Measurements from ENCODE around the gene SLC6A19. TPM values are rescaled to one million over a fixed set of nuclear protein-coding genes. Genes with fewer than 3 reads are reported as not detected.
A peak's percentile ranks its signal among the peaks of the same experiment; 100 is the strongest.

The SLC6A19 gene
- total RNA-seq, 1 experiment from 2014 or later, result not detected

DNA sequence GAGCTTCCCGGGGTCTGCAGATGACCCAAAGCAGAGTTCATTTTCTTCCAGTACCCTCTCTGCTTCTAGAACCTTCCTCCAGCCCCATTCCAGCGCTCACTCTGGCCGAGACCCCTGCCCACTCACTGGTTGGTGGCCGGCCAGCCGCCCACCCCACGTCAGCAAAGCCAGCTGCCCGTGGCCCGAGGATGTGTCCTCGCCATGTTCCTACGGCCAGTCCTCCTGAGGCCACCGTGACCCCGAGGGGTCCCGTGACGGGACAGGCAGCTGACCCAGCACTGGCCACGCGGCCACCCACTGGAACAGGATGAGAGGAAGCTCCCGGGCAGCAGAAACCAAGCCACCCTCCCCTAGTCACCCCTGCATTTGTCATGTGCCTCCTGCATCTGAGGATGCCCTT, 39.1 kb upstream of the SLC6A19 start:
- Histone ChIP-seq H3K4me1 (peaks cover 9% of the 10 kb centered on the region), H3K4me3 (no peak overlapping the region), H3K27me3 (no peaks in the 10 kb centered on the region), H3K36me3 (no peaks in the 10 kb centered on the region), H3K9me3 (replicated peaks) (no peaks in the 10 kb centered on the region), H3K27ac (no peak overlapping the region)
- DNase-seq, result no peak

DNA sequence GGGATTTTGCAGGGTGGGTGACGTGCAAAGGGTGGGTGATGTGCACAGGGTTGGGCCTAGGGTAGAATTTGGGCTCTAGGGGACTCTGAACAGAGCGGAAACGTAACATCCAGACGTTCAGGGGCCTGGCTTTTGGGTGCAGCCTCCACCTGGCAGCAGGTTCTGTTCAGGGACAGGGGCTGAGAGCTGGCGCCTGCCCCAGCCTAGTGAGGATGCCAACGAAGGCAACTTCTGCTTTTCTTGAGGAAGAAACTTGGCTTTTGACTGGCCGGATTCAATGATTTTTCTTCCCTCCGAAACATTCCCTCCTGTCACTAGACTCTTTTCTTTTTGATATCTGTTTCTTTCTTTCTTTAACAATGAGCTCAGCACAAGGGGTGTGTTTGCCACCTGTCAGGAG, 38.6 kb upstream of the SLC6A19 start:
- no peaks in the 10 kb centered on the region for H3K36me3 ChIP-seq
- H3K27ac ChIP-seq, result no peak overlapping the region
- H3K4me3 ChIP-seq, result no peak overlapping the region
- H3K4me1 ChIP-seq, result peaks cover 12% of the 10 kb centered on the region
- H3K27me3 ChIP-seq, result no peaks in the 10 kb centered on the region
- no peak for DNase-seq
- H3K9me3 ChIP-seq (replicated peaks), result no peaks in the 10 kb centered on the region

- DNase-seq, result no peak
- H3K4me1 ChIP-seq, result peaks cover 12% of the 10 kb centered on the region
- H3K27me3 ChIP-seq, result no peaks in the 10 kb centered on the region
- H3K9me3 ChIP-seq (replicated peaks), result no peaks in the 10 kb centered on the region
- H3K36me3 ChIP-seq, result no peaks in the 10 kb centered on the region
- H3K27ac ChIP-seq, result no peak overlapping the region
- no peak overlapping the region for H3K4me3 ChIP-seq
Observed at GRCh38 chr5:1163366-1163765, 38.0 kb upstream of the SLC6A19 start.

DNA sequence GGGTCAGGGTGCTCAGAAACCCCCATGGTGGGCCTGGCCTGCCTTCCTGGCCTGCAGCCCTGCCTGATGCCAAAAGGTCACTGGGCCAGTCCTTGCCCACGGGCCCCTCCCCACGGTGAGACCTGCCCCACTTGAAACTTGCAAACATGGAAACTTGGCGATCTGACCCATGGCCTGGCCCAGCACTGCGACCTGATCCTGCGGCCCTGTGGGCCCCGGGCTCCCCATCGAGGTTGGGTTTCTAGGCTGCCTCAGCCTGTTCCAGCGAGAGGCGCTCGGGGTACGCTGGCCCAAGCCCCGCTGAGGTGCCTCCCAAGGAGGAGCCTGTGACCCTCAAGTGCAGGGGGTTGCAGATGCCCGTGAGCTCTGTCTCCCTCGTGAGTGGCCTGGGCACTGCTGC, 37.5 kb upstream of the SLC6A19 start:
- Histone ChIP-seq H3K9me3 (replicated peaks) (no peaks in the 10 kb centered on the region), H3K27me3 (no peaks in the 10 kb centered on the region), H3K4me3 (no peak overlapping the region), H3K36me3 (no peaks in the 10 kb centered on the region), H3K27ac (no peak overlapping the region), H3K4me1 (peaks cover 12% of the 10 kb centered on the region)
- DNase-seq, result no peak

DNA sequence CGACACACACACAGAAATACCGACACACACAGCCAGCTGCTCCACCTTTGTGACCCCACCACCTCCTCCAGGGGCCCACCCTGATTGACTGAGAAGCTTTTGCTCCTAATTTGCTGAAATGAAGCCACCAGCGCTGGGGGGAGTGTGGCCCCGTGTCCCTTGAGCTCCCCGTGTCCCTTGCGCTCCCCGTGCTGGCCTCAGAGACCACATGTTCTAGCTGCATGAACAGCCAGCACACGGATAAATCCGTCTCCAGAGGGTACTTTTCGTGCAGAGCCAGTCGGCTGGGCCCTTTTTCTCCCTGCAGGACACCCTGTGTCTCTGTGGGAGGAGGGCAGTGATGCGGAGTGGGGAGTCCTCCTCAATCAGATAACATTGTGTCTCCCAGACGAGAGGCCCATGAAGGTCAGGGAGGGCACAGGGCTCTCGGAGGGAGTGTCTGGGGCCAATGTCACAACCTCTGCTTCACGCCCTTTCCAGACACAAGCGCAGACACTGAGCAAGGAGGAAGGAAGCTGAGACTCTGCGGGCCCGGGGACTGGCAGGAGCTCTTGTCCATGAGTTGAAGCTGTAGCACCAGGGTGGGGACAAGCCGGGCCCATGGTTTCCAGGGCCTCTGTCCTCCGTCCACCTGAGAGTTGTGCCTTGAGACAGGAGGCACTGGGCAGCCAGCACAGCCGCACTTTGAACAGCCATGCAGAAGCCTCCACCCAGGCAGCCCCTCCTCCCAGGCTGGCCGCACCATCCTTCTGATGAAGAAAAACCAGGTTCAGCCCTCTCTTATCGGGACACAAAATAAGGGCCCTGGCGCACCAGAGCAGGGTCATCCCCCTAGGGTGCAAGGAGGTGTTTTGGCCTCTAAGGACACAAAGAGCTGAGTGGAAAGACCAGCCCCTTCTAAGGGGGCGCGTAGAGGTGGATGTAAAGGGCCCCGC, 36.4 kb upstream of the SLC6A19 start:
- Histone ChIP-seq H3K9me3 (replicated peaks) (no peaks in the 10 kb centered on the region), H3K27me3 (no peaks in the 10 kb centered on the region), H3K27ac (no peak overlapping the region), H3K4me3 (no peak overlapping the region), H3K36me3 (no peaks in the 10 kb centered on the region), H3K4me1 (peaks cover 12% of the 10 kb centered on the region)
- DNase-seq, result no peak

DNA sequence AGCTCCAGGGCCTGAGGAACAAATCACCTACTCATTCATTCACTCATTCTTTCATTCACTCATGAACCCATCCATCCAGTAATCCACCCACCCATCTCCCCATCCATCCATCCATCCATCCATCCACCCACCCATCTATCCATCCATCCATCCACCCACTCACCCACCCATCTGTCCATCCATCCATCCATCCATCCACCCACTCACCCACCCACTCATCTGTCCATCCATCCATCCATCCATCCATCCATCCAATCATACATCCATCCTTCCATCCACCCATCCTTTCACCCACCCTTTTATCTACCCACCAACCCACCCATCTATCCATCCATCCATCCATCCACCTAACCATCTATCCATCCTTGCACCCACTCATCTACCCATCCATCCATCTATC, 35.5 kb upstream of the SLC6A19 start:
- H3K4me1 ChIP-seq, result peaks cover 12% of the 10 kb centered on the region
- no peak for DNase-seq
- H3K27me3 ChIP-seq, result no peaks in the 10 kb centered on the region
- H3K36me3 ChIP-seq, result no peaks in the 10 kb centered on the region
- H3K27ac ChIP-seq, result no peak overlapping the region
- H3K9me3 ChIP-seq (replicated peaks), result no peaks in the 10 kb centered on the region
- H3K4me3 ChIP-seq, result no peak overlapping the region

- DNase-seq, result no peak
Observed at GRCh38 chr5:1166370-1166769, 35.0 kb upstream of the SLC6A19 start.

GRCh38 chr5:1167361-1167727, 34.1 kb upstream of the SLC6A19 start:
- DNase-seq, result no peak
- H3K36me3 ChIP-seq, result no peaks in the 10 kb centered on the region

More at GRCh38 chr5:1166370-1166769, 35.0 kb upstream of the SLC6A19 start:
- H3K36me3 ChIP-seq, result no peaks in the 10 kb centered on the region
- no peak overlapping the region for H3K4me3 ChIP-seq
- H3K4me1 ChIP-seq, result peaks cover 11% of the 10 kb centered on the region
- H3K9me3 ChIP-seq (replicated peaks), result no peaks in the 10 kb centered on the region
- no peak overlapping the region for H3K27ac ChIP-seq
- no peaks in the 10 kb centered on the region for H3K27me3 ChIP-seq

GRCh38 chr5:1167728-1168709, 33.4 kb upstream of the SLC6A19 start:
- H3K4me1 ChIP-seq, result 0 out of 2 replicates have a peak, but pooled peaks cover 3% of the 10 kb centered on the region
- H3K36me3 ChIP-seq, result no peaks in the 10 kb centered on the region
- no peaks in the 10 kb centered on the region for H3K27me3 ChIP-seq
- H3K9me3 ChIP-seq (replicated peaks), result no peaks in the 10 kb centered on the region
- no peak overlapping the region for H3K4me3 ChIP-seq
- no peak overlapping the region for H3K27ac ChIP-seq
- DNase-seq, result peak; percentile 60 to 78

More at GRCh38 chr5:1167361-1167727, 34.1 kb upstream of the SLC6A19 start:
- Histone ChIP-seq H3K4me1 (peaks cover 3% of the 10 kb centered on the region), H3K4me3 (no peak overlapping the region), H3K27me3 (no peaks in the 10 kb centered on the region), H3K9me3 (replicated peaks) (no peaks in the 10 kb centered on the region), H3K27ac (no peak overlapping the region)

DNA sequence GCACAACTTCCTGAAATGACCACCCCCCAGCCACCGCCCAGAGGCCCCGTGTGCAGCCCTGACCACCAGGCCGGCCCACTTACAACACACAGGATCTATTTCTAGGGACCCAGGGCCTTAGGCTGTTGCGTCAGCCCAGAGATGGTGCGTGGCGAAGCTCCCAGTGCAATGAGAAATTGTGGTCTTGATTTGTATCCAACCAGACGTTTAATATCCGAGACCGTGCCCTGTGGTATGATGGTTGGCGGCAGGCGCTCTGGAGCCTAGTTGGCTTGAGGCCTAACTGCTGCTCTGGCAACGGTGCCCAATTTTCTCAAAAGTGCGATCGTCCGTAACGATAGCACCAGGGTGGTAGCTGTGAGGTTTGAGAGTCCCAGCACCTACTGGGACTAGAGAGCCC, 32.6 kb upstream of the SLC6A19 start:
- Histone ChIP-seq H3K27ac (no peak overlapping the region), H3K27me3 (no peaks in the 10 kb centered on the region), H3K9me3 (replicated peaks) (no peaks in the 10 kb centered on the region), H3K4me1 (0 out of 2 replicates have a peak, but pooled peaks cover 3% of the 10 kb centered on the region), H3K36me3 (no peaks in the 10 kb centered on the region), H3K4me3 (no peak overlapping the region)
- DNase-seq, result no peak

DNA sequence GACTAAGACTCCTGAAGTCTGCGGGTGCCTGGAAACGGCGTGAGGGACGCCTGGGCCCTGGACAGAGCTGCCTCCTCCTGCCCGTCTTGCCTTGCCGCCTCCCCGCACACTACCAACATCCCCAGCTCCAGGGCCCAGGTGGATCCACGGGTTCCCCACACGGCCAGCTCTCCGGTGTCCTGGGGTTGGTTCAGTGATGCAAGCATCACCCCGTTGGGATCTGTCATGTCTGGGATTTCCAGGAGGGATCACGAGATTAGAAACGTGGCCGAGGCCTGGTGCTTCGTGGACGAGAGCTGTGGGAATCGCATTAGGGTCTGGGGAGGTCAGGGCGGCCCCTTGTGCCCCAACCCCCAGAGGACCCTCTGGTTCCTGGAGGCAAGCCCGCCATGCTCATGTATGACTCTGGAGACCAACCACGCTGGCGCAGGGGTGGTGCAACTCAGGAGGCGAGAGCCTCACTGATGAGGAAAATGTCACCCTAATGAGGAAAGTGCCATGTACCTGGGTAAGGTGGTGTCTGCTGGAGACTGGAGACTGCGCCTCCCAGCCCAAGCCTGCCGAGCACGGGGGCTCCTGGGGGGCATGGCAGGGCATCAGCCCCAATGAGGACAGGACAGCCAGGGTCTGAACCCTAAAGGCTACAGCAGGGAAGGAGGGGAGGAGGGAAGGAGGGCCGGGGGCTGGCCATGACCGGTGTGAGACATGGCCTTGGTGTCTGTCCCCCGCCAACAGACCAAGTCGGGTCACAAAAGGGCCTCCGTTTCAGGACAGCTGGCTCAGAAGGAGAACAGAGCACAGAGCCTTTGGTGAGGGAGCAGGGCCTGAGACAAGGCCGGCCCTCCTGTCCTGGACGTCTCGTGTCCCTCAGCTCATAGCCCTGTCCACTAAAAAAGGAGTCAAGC, 31.9 kb upstream of the SLC6A19 start:
- H3K4me3 ChIP-seq, result no peak overlapping the region
- H3K4me1 ChIP-seq, result 0 out of 2 replicates have a peak, but pooled peaks cover 3% of the 10 kb centered on the region
- no peak for DNase-seq
- H3K27me3 ChIP-seq, result no peaks in the 10 kb centered on the region
- H3K36me3 ChIP-seq, result no peaks in the 10 kb centered on the region
- no peak overlapping the region for H3K27ac ChIP-seq
- H3K9me3 ChIP-seq (replicated peaks), result no peaks in the 10 kb centered on the region

DNA sequence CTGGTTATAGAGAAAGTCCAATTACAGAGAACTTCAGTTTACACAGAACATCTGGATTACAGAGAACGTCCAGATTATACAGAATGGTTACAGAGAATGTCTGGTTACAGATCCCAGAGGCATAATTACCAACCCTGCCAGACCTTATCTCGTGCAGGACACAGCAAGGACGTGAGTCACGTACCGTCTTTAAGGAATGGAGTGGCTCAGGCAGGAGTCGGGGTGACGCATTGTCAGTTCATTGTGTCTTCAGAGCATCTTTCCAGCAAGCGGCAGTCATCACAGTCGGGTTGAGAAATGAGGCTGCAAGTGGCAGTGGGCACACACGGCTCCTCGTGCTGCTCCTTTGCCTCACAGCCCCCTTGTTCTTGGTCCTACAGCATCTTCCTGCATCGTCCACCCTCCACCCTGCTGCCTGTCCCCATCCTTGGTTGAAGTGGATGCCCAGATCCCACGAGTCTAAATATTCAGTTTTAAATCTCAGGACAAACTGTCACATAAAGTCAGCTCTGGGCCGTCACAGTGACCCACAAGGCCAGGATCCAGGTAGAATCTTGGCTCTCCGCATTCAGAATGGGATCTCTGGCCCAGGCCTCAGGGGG, 30.0 kb upstream of the SLC6A19 start:
- DNase-seq, result no peak
- 0 out of 2 replicates have a peak, but pooled peaks cover 3% of the 10 kb centered on the region for H3K4me1 ChIP-seq
- H3K27me3 ChIP-seq, result no peaks in the 10 kb centered on the region
- no peaks in the 10 kb centered on the region for H3K9me3 ChIP-seq (replicated peaks)
- H3K36me3 ChIP-seq, result no peaks in the 10 kb centered on the region
- no peak overlapping the region for H3K27ac ChIP-seq
- no peak overlapping the region for H3K4me3 ChIP-seq

DNA sequence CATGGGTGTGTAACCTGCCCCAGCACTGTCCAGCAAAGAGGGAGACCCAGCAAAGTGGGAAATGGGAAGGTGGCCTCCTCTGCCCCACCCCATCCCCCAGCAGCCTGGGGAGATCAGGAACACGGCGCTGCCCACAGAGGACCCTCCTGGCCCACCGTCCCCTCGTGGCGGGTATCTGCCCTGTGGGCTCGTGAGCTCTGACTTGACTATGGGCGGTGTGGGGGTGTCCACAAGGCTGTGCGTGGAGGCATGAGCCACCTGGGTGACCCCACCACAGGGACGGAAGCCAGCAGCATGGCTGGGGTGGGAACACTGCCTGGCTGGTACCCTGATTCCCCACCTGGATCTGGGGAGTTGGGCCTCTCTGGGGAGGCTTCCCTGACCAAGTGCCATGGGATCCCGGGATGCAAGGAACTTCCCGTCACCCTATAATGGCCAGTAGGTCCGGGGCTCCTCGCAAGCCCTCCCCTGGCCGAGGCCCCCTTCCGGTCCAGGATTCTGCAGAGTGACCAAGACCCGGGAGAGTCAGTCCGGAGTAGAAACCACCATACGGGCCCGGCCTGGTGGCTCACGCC, 29.3 kb upstream of the SLC6A19 start:
- no peak overlapping the region for H3K27ac ChIP-seq
- H3K27me3 ChIP-seq, result no peaks in the 10 kb centered on the region
- H3K4me3 ChIP-seq, result no peak overlapping the region
- no peak for DNase-seq
- H3K36me3 ChIP-seq, result no peaks in the 10 kb centered on the region
- H3K4me1 ChIP-seq, result 0 out of 2 replicates have a peak, but pooled peaks cover 3% of the 10 kb centered on the region
- no peaks in the 10 kb centered on the region for H3K9me3 ChIP-seq (replicated peaks)

All from SJCRH30 (cell line).